Transverse colon (tissue), 4 donors: ENCODE measurements around the gene TIAM1. TPM values are rescaled to one million over a fixed set of nuclear protein-coding genes. Genes with fewer than 3 reads are reported as not detected.

Experiments
- DNase-seq: peaks from one replicate; pipeline ENCODE4 v3.0.0-alpha.2; 2019
- H3K27ac ChIP-seq, 4 donors: fragments of 200-600 bp; sonication (generic); 2 replicates each; pipeline ENCODE4 v1.5.1; 2016 to 2018; ENCODE audit warnings: inconsistent platforms in 4 of 4
- H3K27me3 ChIP-seq: fragments of 200-600 bp; sonication (generic); 2 replicates; pipeline ENCODE4 v1.5.1; 2017; ENCODE audit warnings: inconsistent platforms
- H3K36me3 ChIP-seq, 4 donors: fragments of 200-600 bp; sonication (generic); 2 replicates each; pipeline ENCODE4 v1.5.1; 2017 to 2019; ENCODE audit warnings: inconsistent platforms in 4 of 4
- H3K4me1 ChIP-seq, 4 donors: fragments of 200-600 bp; sonication (generic); 2 replicates each; pipeline ENCODE4 v1.5.1; 2017 to 2020; ENCODE audit warnings: inconsistent platforms in 4 of 4
- H3K4me3 ChIP-seq, 4 donors: fragments of 200-600 bp; sonication (generic); 1 replicate in 1 of 4; 2 replicates in 3 of 4; pipeline versions ENCODE4 v1.5.1 to v1.6.1; 2017 to 2019; ENCODE audit warnings: inconsistent platforms in 4 of 4
- H3K9me3 ChIP-seq, 2 donors: fragments of 200-600 bp; sonication (generic); 2 replicates each; pipeline ENCODE4 v1.5.1; 2017 to 2019; ENCODE audit warnings: inconsistent platforms in 2 of 2
- EP300 ChIP-seq: sonication (generic); formaldehyde crosslinking; IDR thresholded peaks from one replicate; pipeline ENCODE4 v1.6.1; 2017; ENCODE audit warnings: antibody characterized with exemption, low read depth
- POLR2A ChIP-seq: fragments of 450-650 bp; IDR thresholded peaks from one replicate; pipeline ENCODE4 v1.6.1; 2016; ENCODE audit warnings: antibody characterized with exemption, mild to moderate bottlenecking, moderate library complexity
- POLR2AphosphoS5 ChIP-seq, 3 donors: sonication (generic); formaldehyde crosslinking; IDR thresholded peaks; one replicate each; pipeline ENCODE4 v1.6.1; 2016; ENCODE audit warnings: antibody characterized with exemption in 3 of 3
- WGBS, 2 donors: methylation state at CpG; one replicate each; pipeline ENCODE4 v1.1.5; 2018; ENCODE audit warnings: low coverage in 1 of 2; 5-methylcytosine and 5-hydroxymethylcytosine counted together
- in situ Hi-C, 4 donors: fragments of 200-750 bp; cut with MboI; loops; one replicate each; pipeline versions ENCODE4 v1.15.0 to v1.15.1; 2017; ENCODE audit warnings: low sequenced_read_pairs in 3 of 4, low pct_ligation_motif_present in 1 of 4, low pct_unique_long_range_greater_than_20kb in 1 of 4
- intact Hi-C: fragments of 100-400 bp; cut with DNase I; formaldehyde crosslinking; loops from one replicate; pipeline ENCODE4 v1.15.1; 2023; ENCODE audit warnings: low total_unique reads
- total RNA-seq, 4 donors: library from RNA; depleted of rRNA; stranded (reverse); fragments of >200 nt; gene quantifications; one replicate each; pipeline ENCODE4 v1.1.0, GENCODE V29; 2016
- TF ChIP-seq, protein P1 (sequence below), 5 experiments: fragments of 200-600 bp in 3 of 5; fragments of 450-650 bp in 2 of 5; sonication (generic) in 3 of 5; IDR thresholded peaks; 1 replicate in 2 of 5; 2 replicates in 3 of 5; pipeline ENCODE4 v1.5.1; 2016 to 2017; ENCODE audit warnings: antibody characterized with exemption in 5 of 5, inconsistent platforms in 3 of 5, mild to moderate bottlenecking in 2 of 5, moderate library complexity in 1 of 5

Gene TIAM1
- total RNA-seq, 4 donors from 2014 or later: 4.5 to 18.9 (median 6.5) TPM

GRCh38 chr21:31343030-31343510, 991 bp downstream of the TIAM1 start:
- Histone ChIP-seq H3K4me3 (no peak overlapping the region), H3K4me1 (peaks cover 0 to 11% (median 5%) of the 10 kb centered on the region in 4 donors), H3K27ac (no peak overlapping the region), H3K9me3 (no peaks in the 10 kb centered on the region), H3K36me3 (no peaks in the 10 kb centered on the region), H3K27me3 (peaks cover 30% of the 10 kb centered on the region)
- intact Hi-C loops: no loop called here
- in situ Hi-C loops: loop anchor here in 1 of 4 donors (25.0 kb wide), 1 partner anchor 244 kb away; no protein-coding TSS in a partner anchor
- TF ChIP-seq POLR2A: no peak
- no peak for TF ChIP-seq EP300
- TF ChIP-seq, protein P1, sequence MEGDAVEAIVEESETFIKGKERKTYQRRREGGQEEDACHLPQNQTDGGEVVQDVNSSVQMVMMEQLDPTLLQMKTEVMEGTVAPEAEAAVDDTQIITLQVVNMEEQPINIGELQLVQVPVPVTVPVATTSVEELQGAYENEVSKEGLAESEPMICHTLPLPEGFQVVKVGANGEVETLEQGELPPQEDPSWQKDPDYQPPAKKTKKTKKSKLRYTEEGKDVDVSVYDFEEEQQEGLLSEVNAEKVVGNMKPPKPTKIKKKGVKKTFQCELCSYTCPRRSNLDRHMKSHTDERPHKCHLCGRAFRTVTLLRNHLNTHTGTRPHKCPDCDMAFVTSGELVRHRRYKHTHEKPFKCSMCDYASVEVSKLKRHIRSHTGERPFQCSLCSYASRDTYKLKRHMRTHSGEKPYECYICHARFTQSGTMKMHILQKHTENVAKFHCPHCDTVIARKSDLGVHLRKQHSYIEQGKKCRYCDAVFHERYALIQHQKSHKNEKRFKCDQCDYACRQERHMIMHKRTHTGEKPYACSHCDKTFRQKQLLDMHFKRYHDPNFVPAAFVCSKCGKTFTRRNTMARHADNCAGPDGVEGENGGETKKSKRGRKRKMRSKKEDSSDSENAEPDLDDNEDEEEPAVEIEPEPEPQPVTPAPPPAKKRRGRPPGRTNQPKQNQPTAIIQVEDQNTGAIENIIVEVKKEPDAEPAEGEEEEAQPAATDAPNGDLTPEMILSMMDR (IDR thresholded peaks at IDR 0.05): no peak
- TF ChIP-seq POLR2AphosphoS5 (IDR thresholded peaks at IDR 0.05): no peak
- WGBS, 2 donors: 30 to 90% methylated on average over 1 to 2 of the region's 2 CpGs
- no peak for DNase-seq

DNA sequence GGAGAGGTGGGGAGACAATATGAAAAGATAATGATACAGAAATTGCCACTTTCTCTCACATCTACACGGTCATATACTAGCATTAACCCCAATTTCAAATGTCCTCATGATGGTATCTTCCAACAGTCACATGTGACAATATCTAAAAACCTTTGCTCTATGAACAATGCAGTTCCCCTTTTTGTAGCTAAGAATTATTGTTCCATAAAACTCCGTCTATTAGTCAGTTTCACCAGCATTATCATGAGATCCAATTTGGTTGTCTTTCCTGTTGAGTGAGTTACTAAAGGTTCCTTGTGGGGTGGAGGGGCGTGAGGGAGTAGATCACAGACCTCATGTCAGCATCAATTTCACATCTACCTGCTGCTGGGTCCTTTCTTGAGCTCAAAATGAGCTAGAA, 1.7 kb downstream of the TIAM1 start:
- in situ Hi-C loops: loop anchor here in 1 of 4 donors (25.0 kb wide), 1 partner anchor 245 kb away; no protein-coding TSS in a partner anchor
- Histone ChIP-seq H3K27me3 (peaks cover 30% of the 10 kb centered on the region), H3K4me3 (no peak overlapping the region), H3K36me3 (no peaks in the 10 kb centered on the region), H3K9me3 (no peaks in the 10 kb centered on the region), H3K27ac (no peak overlapping the region), H3K4me1 (peaks cover 0 to 11% (median 5%) of the 10 kb centered on the region in 4 donors)
- intact Hi-C loops: no loop called here
- no peak for TF ChIP-seq EP300
- no peak for TF ChIP-seq POLR2AphosphoS5 (IDR thresholded peaks at IDR 0.05)
- no peak for TF ChIP-seq POLR2A
- TF ChIP-seq, protein P1 (IDR thresholded peaks at IDR 0.05): no peak
- DNase-seq: no peak
- 56 to 75% methylated on average over 2 to 3 of the region's 3 CpGs for WGBS, 2 donors

GRCh38 chr21:31340942-31341487, 3.0 kb downstream of the TIAM1 start:
- intact Hi-C loops (no loop called here), in situ Hi-C loops (loop anchor here in 1 of 4 donors (25.0 kb wide), 1 partner anchor 246 kb away; no protein-coding TSS in a partner anchor)
- Histone ChIP-seq H3K4me1 (peaks cover 0 to 11% (median 5%) of the 10 kb centered on the region in 4 donors), H3K9me3 (no peaks in the 10 kb centered on the region), H3K27me3 (peaks cover 30% of the 10 kb centered on the region), H3K4me3 (no peak overlapping the region), H3K36me3 (no peaks in the 10 kb centered on the region), H3K27ac (no peak overlapping the region)
- TF ChIP-seq EP300 (no peak), POLR2A (no peak), POLR2AphosphoS5 (IDR thresholded peaks at IDR 0.05) (no peak)
- TF ChIP-seq, protein P1 (IDR thresholded peaks at IDR 0.05): no peak
- no peak for DNase-seq
- 68 to 79% methylated on average over 4 of the region's 4 CpGs for WGBS, 2 donors

- Histone ChIP-seq H3K4me3 (no peak overlapping the region), H3K27me3 (peaks cover 30% of the 10 kb centered on the region), H3K27ac (no peak overlapping the region), H3K9me3 (no peaks in the 10 kb centered on the region), H3K36me3 (no peaks in the 10 kb centered on the region), H3K4me1 (peaks cover 0 to 11% (median 5%) of the 10 kb centered on the region in 4 donors)
- TF ChIP-seq EP300 (no peak), POLR2A (no peak), POLR2AphosphoS5 (IDR thresholded peaks at IDR 0.05) (no peak)
- TF ChIP-seq, protein P1 (IDR thresholded peaks at IDR 0.05): no peak
- no peak for DNase-seq
- intact Hi-C loops (no loop called here), in situ Hi-C loops (loop anchor here in 1 of 4 donors (25.0 kb wide), 1 partner anchor 247 kb away; no protein-coding TSS in a partner anchor)
- 84 to 85% methylated on average over 6 of the region's 6 CpGs for WGBS, 2 donors
Observed at GRCh38 chr21:31340514-31340913, 3.5 kb downstream of the TIAM1 start.
